Measurements from ENCODE around the gene HAAO.

HAAO gene

GRCh38 chr2:42802150-42802549, 9.8 kb upstream of the HAAO start:
- H3K79me1 ChIP-seq (ENCODE audit: low read length), result no peaks in the 10 kb centered on the region
- no peak overlapping the region for H3K9ac ChIP-seq (ENCODE audit: low read length)
- H3K18ac ChIP-seq (ENCODE audit: low read length), result no peak overlapping the region
- WGBS (ENCODE audit: extremely low coverage, insufficient coverage, insufficient read length), result no CpG with 5 or more reads among the region's 6 CpGs
- H2AK5ac ChIP-seq (ENCODE audit: low read length), result no peak overlapping the region
- no peak overlapping the region for H4K91ac ChIP-seq (ENCODE audit: low read depth, low read length)
- H3K36me3 ChIP-seq (ENCODE audit: control insufficient read depth in 1 of 2, insufficient read depth in 2 of 2, low read length in 2 of 2), result no peaks in the 10 kb centered on the region
- H2BK120ac ChIP-seq (ENCODE audit: insufficient read depth, low read length, poor library complexity), result no peak overlapping the region
- H3K4ac ChIP-seq (ENCODE audit: low read depth, low read length), result no peak overlapping the region
- no peak overlapping the region for H3K4me3 ChIP-seq (ENCODE audit: low read depth, low read length)
- H4K12ac ChIP-seq (ENCODE audit: low read depth, low read length), result no peak overlapping the region
- no peak overlapping the region for H4K8ac ChIP-seq (ENCODE audit: low read depth, low read length)
- H2BK5ac ChIP-seq (ENCODE audit: low read depth, low read length, poor library complexity), result no peak overlapping the region
- H3K4me1 ChIP-seq (ENCODE audit: control insufficient read depth in 1 of 2, insufficient read depth in 2 of 2, low read length in 2 of 2), result peaks cover 0 to 4% of the 10 kb centered on the region in 2 experiments
- DNase-seq, result no peak
- no peaks in the 10 kb centered on the region for H3K79me2 ChIP-seq (ENCODE audit: control insufficient read depth, insufficient read depth, low read length, poor library complexity)
- H3K9me3 ChIP-seq (ENCODE audit: insufficient read depth, low read depth, low read length), result no peaks in the 10 kb centered on the region
- H3K27ac ChIP-seq (ENCODE audit: low read depth, low read length), result no peak overlapping the region
- H3K4me2 ChIP-seq (ENCODE audit: low read length), result no peak overlapping the region
- no peak overlapping the region for H2AFZ ChIP-seq (ENCODE audit: insufficient read depth, low read length, poor library complexity)
- no peak overlapping the region for H3K23ac ChIP-seq (ENCODE audit: low read length)
- no peak overlapping the region for H2BK12ac ChIP-seq (ENCODE audit: low read length)
- H3K14ac ChIP-seq (ENCODE audit: low read length), result no peak overlapping the region
- H3K27me3 ChIP-seq (ENCODE audit: insufficient read depth, low read length), result no peaks in the 10 kb centered on the region

- H3K9me3 ChIP-seq (ENCODE audit: insufficient read depth, low read depth, low read length), result no peaks in the 10 kb centered on the region
- no peak overlapping the region for H2BK5ac ChIP-seq (ENCODE audit: low read depth, low read length, poor library complexity)
- H3K18ac ChIP-seq (ENCODE audit: low read length), result no peak overlapping the region
- no peak overlapping the region for H3K27ac ChIP-seq (ENCODE audit: low read depth, low read length)
- no peak overlapping the region for H4K12ac ChIP-seq (ENCODE audit: low read depth, low read length)
- no peak overlapping the region for H3K9ac ChIP-seq (ENCODE audit: low read length)
- no peaks in the 10 kb centered on the region for H3K79me2 ChIP-seq (ENCODE audit: control insufficient read depth, insufficient read depth, low read length, poor library complexity)
- no peaks in the 10 kb centered on the region for H3K27me3 ChIP-seq (ENCODE audit: insufficient read depth, low read length)
- H3K36me3 ChIP-seq (ENCODE audit: control insufficient read depth in 1 of 2, insufficient read depth in 2 of 2, low read length in 2 of 2), result no peaks in the 10 kb centered on the region
- no peak overlapping the region for H3K4ac ChIP-seq (ENCODE audit: low read depth, low read length)
- no peak overlapping the region for H2AFZ ChIP-seq (ENCODE audit: insufficient read depth, low read length, poor library complexity)
- H3K14ac ChIP-seq (ENCODE audit: low read length), result no peak overlapping the region
- peak in 1 of 2 donors; percentile 76 for DNase-seq
- no peak overlapping the region for H2BK120ac ChIP-seq (ENCODE audit: insufficient read depth, low read length, poor library complexity)
- WGBS (ENCODE audit: extremely low coverage, insufficient coverage, insufficient read length), result no CpG with 5 or more reads among the region's 4 CpGs
- no peak overlapping the region for H2AK5ac ChIP-seq (ENCODE audit: low read length)
- peaks cover 0 to 4% of the 10 kb centered on the region in 2 experiments for H3K4me1 ChIP-seq (ENCODE audit: control insufficient read depth in 1 of 2, insufficient read depth in 2 of 2, low read length in 2 of 2)
- no peak overlapping the region for H3K23ac ChIP-seq (ENCODE audit: low read length)
- no peak overlapping the region for H2BK12ac ChIP-seq (ENCODE audit: low read length)
- no peaks in the 10 kb centered on the region for H3K79me1 ChIP-seq (ENCODE audit: low read length)
- no peak overlapping the region for H3K4me3 ChIP-seq (ENCODE audit: low read depth, low read length)
- H4K8ac ChIP-seq (ENCODE audit: low read depth, low read length), result no peak overlapping the region
- no peak overlapping the region for H3K4me2 ChIP-seq (ENCODE audit: low read length)
- H4K91ac ChIP-seq (ENCODE audit: low read depth, low read length), result no peak overlapping the region
Measured at GRCh38 chr2:42801381-42801780, 9.0 kb upstream of the HAAO start.

DNA sequence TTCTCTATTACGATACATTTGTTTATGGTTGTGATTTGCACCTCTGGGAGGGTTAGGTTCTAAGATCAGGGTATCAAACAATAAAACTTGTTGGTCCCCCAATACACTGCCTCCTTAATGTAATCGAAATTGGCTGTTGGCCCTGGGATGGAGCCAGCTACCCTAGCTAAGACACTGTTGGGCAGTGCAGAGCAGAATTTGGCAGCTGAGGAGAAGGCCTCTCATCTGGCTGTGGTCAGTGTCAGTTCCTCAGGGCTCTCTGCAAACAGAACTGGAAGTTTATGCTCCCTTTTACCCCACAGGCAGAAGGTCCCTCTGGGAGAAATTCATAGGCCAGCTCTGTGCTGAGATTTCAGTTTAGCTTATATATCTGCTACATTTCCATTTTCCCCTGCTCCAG, 8.6 kb upstream of the HAAO start:
- H3K27me3 ChIP-seq (ENCODE audit: insufficient read depth, low read length), result no peaks in the 10 kb centered on the region
- no peak overlapping the region for H3K4me2 ChIP-seq (ENCODE audit: low read length)
- H3K9me3 ChIP-seq (ENCODE audit: insufficient read depth, low read depth, low read length), result no peaks in the 10 kb centered on the region
- H2AFZ ChIP-seq (ENCODE audit: insufficient read depth, low read length, poor library complexity), result no peak overlapping the region
- no peak overlapping the region for H2BK5ac ChIP-seq (ENCODE audit: low read depth, low read length, poor library complexity)
- H4K8ac ChIP-seq (ENCODE audit: low read depth, low read length), result no peak overlapping the region
- no peak overlapping the region for H3K27ac ChIP-seq (ENCODE audit: low read depth, low read length)
- no peak overlapping the region for H3K18ac ChIP-seq (ENCODE audit: low read length)
- no peak overlapping the region for H3K14ac ChIP-seq (ENCODE audit: low read length)
- DNase-seq, result no peak
- no peaks in the 10 kb centered on the region for H3K79me2 ChIP-seq (ENCODE audit: control insufficient read depth, insufficient read depth, low read length, poor library complexity)
- H4K12ac ChIP-seq (ENCODE audit: low read depth, low read length), result no peak overlapping the region
- no peak overlapping the region for H3K4ac ChIP-seq (ENCODE audit: low read depth, low read length)
- no peak overlapping the region for H2BK12ac ChIP-seq (ENCODE audit: low read length)
- H2AK5ac ChIP-seq (ENCODE audit: low read length), result no peak overlapping the region
- no peak overlapping the region for H3K9ac ChIP-seq (ENCODE audit: low read length)
- peaks cover 0 to 4% of the 10 kb centered on the region in 2 experiments for H3K4me1 ChIP-seq (ENCODE audit: control insufficient read depth in 1 of 2, insufficient read depth in 2 of 2, low read length in 2 of 2)
- no peaks in the 10 kb centered on the region for H3K79me1 ChIP-seq (ENCODE audit: low read length)
- H3K36me3 ChIP-seq (ENCODE audit: control insufficient read depth in 1 of 2, insufficient read depth in 2 of 2, low read length in 2 of 2), result peaks cover 0 to under 1% of the 10 kb centered on the region in 2 experiments
- no peak overlapping the region for H3K4me3 ChIP-seq (ENCODE audit: low read depth, low read length)
- no peak overlapping the region for H2BK120ac ChIP-seq (ENCODE audit: insufficient read depth, low read length, poor library complexity)
- no peak overlapping the region for H4K91ac ChIP-seq (ENCODE audit: low read depth, low read length)
- WGBS (ENCODE audit: extremely low coverage, insufficient coverage, insufficient read length), result no CpG with 5 or more reads among the region's 2 CpGs
- H3K23ac ChIP-seq (ENCODE audit: low read length), result no peak overlapping the region

- H3K9ac ChIP-seq (ENCODE audit: low read length), result no peak overlapping the region
- no peak overlapping the region for H3K4me2 ChIP-seq (ENCODE audit: low read length)
- H3K4me1 ChIP-seq (ENCODE audit: control insufficient read depth in 1 of 2, insufficient read depth in 2 of 2, low read length in 2 of 2), result peaks cover 0 to 4% of the 10 kb centered on the region in 2 experiments
- no peak overlapping the region for H3K14ac ChIP-seq (ENCODE audit: low read length)
- H3K18ac ChIP-seq (ENCODE audit: low read length), result no peak overlapping the region
- H2BK120ac ChIP-seq (ENCODE audit: insufficient read depth, low read length, poor library complexity), result no peak overlapping the region
- H3K4me3 ChIP-seq (ENCODE audit: low read depth, low read length), result no peak overlapping the region
- H3K27me3 ChIP-seq (ENCODE audit: insufficient read depth, low read length), result no peaks in the 10 kb centered on the region
- no peak overlapping the region for H2BK12ac ChIP-seq (ENCODE audit: low read length)
- no peak overlapping the region for H2AK5ac ChIP-seq (ENCODE audit: low read length)
- H2BK5ac ChIP-seq (ENCODE audit: low read depth, low read length, poor library complexity), result no peak overlapping the region
- H3K4ac ChIP-seq (ENCODE audit: low read depth, low read length), result no peak overlapping the region
- H3K23ac ChIP-seq (ENCODE audit: low read length), result no peak overlapping the region
- no peak overlapping the region for H2AFZ ChIP-seq (ENCODE audit: insufficient read depth, low read length, poor library complexity)
- WGBS (ENCODE audit: extremely low coverage, insufficient coverage, insufficient read length), result no CpG with 5 or more reads among the region's 4 CpGs
- H3K79me1 ChIP-seq (ENCODE audit: low read length), result no peaks in the 10 kb centered on the region
- H3K27ac ChIP-seq (ENCODE audit: low read depth, low read length), result no peak overlapping the region
- H3K9me3 ChIP-seq (ENCODE audit: insufficient read depth, low read depth, low read length), result no peaks in the 10 kb centered on the region
- H3K36me3 ChIP-seq (ENCODE audit: control insufficient read depth in 1 of 2, insufficient read depth in 2 of 2, low read length in 2 of 2), result peaks cover 0 to 3% of the 10 kb centered on the region in 2 experiments
- no peak overlapping the region for H4K91ac ChIP-seq (ENCODE audit: low read depth, low read length)
- H4K12ac ChIP-seq (ENCODE audit: low read depth, low read length), result no peak overlapping the region
- peak in 1 of 2 donors; percentile 54 for DNase-seq
- H3K79me2 ChIP-seq (ENCODE audit: control insufficient read depth, insufficient read depth, low read length, poor library complexity), result no peaks in the 10 kb centered on the region
- H4K8ac ChIP-seq (ENCODE audit: low read depth, low read length), result no peak overlapping the region
Measured at GRCh38 chr2:42800461-42800962, 8.1 kb upstream of the HAAO start.

Measured in trophoblast cell (in vitro differentiated cells and primary cell).